ENCODE results near the gene ATG9B.

Gene ATG9B

GRCh38 chr7:151006590-151007300 is 17.5 kb downstream of the ATG9B start:
- in situ Hi-C loops (cut with MboI; ENCODE audit: low sequenced_read_pairs) = no loop called here

GRCh38 chr7:151005566-151005965 is 18.7 kb downstream of the ATG9B start:
- in situ Hi-C loops (cut with MboI; ENCODE audit: low sequenced_read_pairs) = no loop called here

GRCh38 chr7:151003572-151003971 is 20.7 kb downstream of the ATG9B start:
- in situ Hi-C loops (cut with MboI; ENCODE audit: low sequenced_read_pairs) = no loop called here

- in situ Hi-C loops (cut with MboI; ENCODE audit: low sequenced_read_pairs) = no loop called here
Measured at GRCh38 chr7:151001546-151001945, 22.7 kb downstream of the ATG9B start.

GRCh38 chr7:151000897-151001495 is 23.3 kb downstream of the ATG9B start:
- in situ Hi-C loops (cut with MboI; ENCODE audit: low sequenced_read_pairs) = no loop called here

GRCh38 chr7:150999497-151000230 is 24.6 kb downstream of the ATG9B start:
- in situ Hi-C loops (cut with MboI; ENCODE audit: low sequenced_read_pairs) = loop anchor here (25.0 kb wide), 1 partner anchor 562 kb away; no protein-coding TSS in a partner anchor

GRCh38 chr7:150999001-150999400 is 25.3 kb downstream of the ATG9B start:
- in situ Hi-C loops (cut with MboI; ENCODE audit: low sequenced_read_pairs) = loop anchor here (25.0 kb wide), 1 partner anchor 562 kb away; no protein-coding TSS in a partner anchor

GRCh38 chr7:150998341-150998740 is 26.0 kb downstream of the ATG9B start:
- in situ Hi-C loops (cut with MboI; ENCODE audit: low sequenced_read_pairs) = loop anchor here (25.0 kb wide), 1 partner anchor 561 kb away; no protein-coding TSS in a partner anchor

GRCh38 chr7:150997817-150998216 is 26.5 kb downstream of the ATG9B start:
- in situ Hi-C loops (cut with MboI; ENCODE audit: low sequenced_read_pairs) = loop anchor here (25.0 kb wide), 1 partner anchor 561 kb away; no protein-coding TSS in a partner anchor

GRCh38 chr7:150997075-150997511 is 27.2 kb downstream of the ATG9B start:
- in situ Hi-C loops (cut with MboI; ENCODE audit: low sequenced_read_pairs) = loop anchor here (25.0 kb wide), 1 partner anchor 560 kb away; no protein-coding TSS in a partner anchor

- in situ Hi-C loops (cut with MboI; ENCODE audit: low sequenced_read_pairs) = loop anchor here (25.0 kb wide), 1 partner anchor 559 kb away; no protein-coding TSS in a partner anchor
Measured at GRCh38 chr7:150996376-150997074, 27.8 kb downstream of the ATG9B start.

GRCh38 chr7:150994838-150995510 is 29.3 kb downstream of the ATG9B start:
- in situ Hi-C loops (cut with MboI; ENCODE audit: low sequenced_read_pairs) = loop anchor here (25.0 kb wide), 1 partner anchor 558 kb away; no protein-coding TSS in a partner anchor

GRCh38 chr7:150994141-150994837 is 30.0 kb downstream of the ATG9B start:
- in situ Hi-C loops (cut with MboI; ENCODE audit: low sequenced_read_pairs) = loop anchor here (25.0 kb wide), 1 partner anchor 557 kb away; no protein-coding TSS in a partner anchor

GRCh38 chr7:150993511-150993910 is 30.8 kb downstream of the ATG9B start:
- in situ Hi-C loops (cut with MboI; ENCODE audit: low sequenced_read_pairs) = loop anchor here (25.0 kb wide), 1 partner anchor 556 kb away; no protein-coding TSS in a partner anchor

- in situ Hi-C loops (cut with MboI; ENCODE audit: low sequenced_read_pairs) = loop anchor here (25.0 kb wide), 1 partner anchor 556 kb away; no protein-coding TSS in a partner anchor
Measured at GRCh38 chr7:150992833-150993302, 31.4 kb downstream of the ATG9B start.

- in situ Hi-C loops (cut with MboI; ENCODE audit: low sequenced_read_pairs) = loop anchor here (25.0 kb wide), 1 partner anchor 555 kb away; no protein-coding TSS in a partner anchor
Measured at GRCh38 chr7:150992051-150992640, 32.1 kb downstream of the ATG9B start.

GRCh38 chr7:150990416-150991186 is 33.7 kb downstream of the ATG9B start, which contains the start of gene NOS3:
Gene NOS3, plus strand, starts transcription at chr7:150991017. Its CDS starts 2,787 bp downstream, at chr7:150993804.
- in situ Hi-C loops (cut with MboI; ENCODE audit: low sequenced_read_pairs) = loop anchor here (25.0 kb wide), 1 partner anchor 553 kb away; no protein-coding TSS in a partner anchor

- in situ Hi-C loops (cut with MboI; ENCODE audit: low sequenced_read_pairs) = loop anchor here (10.0 to 25.0 kb wide), 3 partner anchors 95 to 552 kb away; no protein-coding TSS in a partner anchor
Measured at GRCh38 chr7:150989456-150989855, 34.8 kb downstream of the ATG9B start.

All from HL-60/S4 treated with phorbol 12-myristate 13-acetate at 8.2 ng/mL for 4 days and 3 days (cell line).